DND-41 (cell line): ENCODE measurements around the gene COMP.

ENCODE experiments used
- EZH2 ChIP-seq: IDR thresholded peaks from 3 replicates; pipeline ENCODE4 v1.6.1; 2012; ENCODE audit warnings: borderline replicate concordance, low read depth, mild to moderate bottlenecking, moderate library complexity, low read length, inconsistent platforms; ENCODE audit not compliant: severe bottlenecking
- TF ChIP-seq, protein P1 (sequence below): IDR thresholded peaks from 2 replicates; pipeline ENCODE4 v1.5.1; 2012; ENCODE audit warnings: borderline replicate concordance, low read length, moderate library complexity, mild to moderate bottlenecking; ENCODE audit not compliant: poor library complexity, severe bottlenecking; ENCODE audit errors: extremely low read depth

DNA sequence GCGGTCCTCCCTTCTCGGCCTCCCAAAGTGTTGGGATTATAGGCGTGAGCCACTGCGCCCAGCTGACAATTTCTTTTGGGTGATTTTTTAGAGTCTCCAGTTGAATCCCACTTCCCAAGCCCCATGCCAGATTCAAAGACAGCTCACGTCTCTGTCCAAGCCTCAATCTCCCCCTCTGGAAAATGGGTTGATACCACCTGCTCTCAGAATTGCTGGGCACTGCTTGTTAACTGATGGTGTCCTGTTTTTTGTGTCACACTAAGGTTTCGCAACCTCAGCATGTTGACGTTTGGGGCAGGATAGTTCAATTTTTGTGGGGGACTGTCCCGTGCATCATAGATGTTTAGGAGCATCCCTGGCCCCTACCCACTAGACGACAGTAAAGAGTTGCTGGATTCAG is 26.5 kb upstream of the COMP start:
- TF ChIP-seq, protein P1, sequence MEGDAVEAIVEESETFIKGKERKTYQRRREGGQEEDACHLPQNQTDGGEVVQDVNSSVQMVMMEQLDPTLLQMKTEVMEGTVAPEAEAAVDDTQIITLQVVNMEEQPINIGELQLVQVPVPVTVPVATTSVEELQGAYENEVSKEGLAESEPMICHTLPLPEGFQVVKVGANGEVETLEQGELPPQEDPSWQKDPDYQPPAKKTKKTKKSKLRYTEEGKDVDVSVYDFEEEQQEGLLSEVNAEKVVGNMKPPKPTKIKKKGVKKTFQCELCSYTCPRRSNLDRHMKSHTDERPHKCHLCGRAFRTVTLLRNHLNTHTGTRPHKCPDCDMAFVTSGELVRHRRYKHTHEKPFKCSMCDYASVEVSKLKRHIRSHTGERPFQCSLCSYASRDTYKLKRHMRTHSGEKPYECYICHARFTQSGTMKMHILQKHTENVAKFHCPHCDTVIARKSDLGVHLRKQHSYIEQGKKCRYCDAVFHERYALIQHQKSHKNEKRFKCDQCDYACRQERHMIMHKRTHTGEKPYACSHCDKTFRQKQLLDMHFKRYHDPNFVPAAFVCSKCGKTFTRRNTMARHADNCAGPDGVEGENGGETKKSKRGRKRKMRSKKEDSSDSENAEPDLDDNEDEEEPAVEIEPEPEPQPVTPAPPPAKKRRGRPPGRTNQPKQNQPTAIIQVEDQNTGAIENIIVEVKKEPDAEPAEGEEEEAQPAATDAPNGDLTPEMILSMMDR, result no peak
- no peak for TF ChIP-seq EZH2
